IPS-15b (cell line): ENCODE measurements around the gene GRIFIN.
"Not testable (repeated sequence)": the region's sequence is repeated elsewhere in the genome, so short reads cannot be mapped to it uniquely, and the experiment has no call there.

Experiments
- H3K27me3 ChIP-seq: one replicate; pipeline ENCODE4 v1.6.1; 2013; ENCODE audit warnings: low read length; ENCODE audit not compliant: control insufficient read depth, insufficient read depth
- H3K36me3 ChIP-seq: one replicate; pipeline ENCODE4 v1.6.1; 2013; ENCODE audit warnings: low read length; ENCODE audit not compliant: control insufficient read depth, insufficient read depth
- H3K4me1 ChIP-seq: one replicate; pipeline ENCODE4 v1.6.1; 2013; ENCODE audit warnings: mild to moderate bottlenecking, low read length; ENCODE audit not compliant: control insufficient read depth, insufficient read depth
- H3K4me3 ChIP-seq: one replicate; pipeline ENCODE4 v1.5.1; 2013; ENCODE audit warnings: low read depth, low read length
- H3K9ac ChIP-seq: one replicate; pipeline ENCODE4 v1.6.1; 2013; ENCODE audit warnings: low read depth, mild to moderate bottlenecking, low read length
- H3K9me3 ChIP-seq: one replicate; pipeline ENCODE4 v1.6.1; 2013; ENCODE audit warnings: mild to moderate bottlenecking, low read length; ENCODE audit not compliant: control insufficient read depth, insufficient read depth

The GRIFIN gene

DNA sequence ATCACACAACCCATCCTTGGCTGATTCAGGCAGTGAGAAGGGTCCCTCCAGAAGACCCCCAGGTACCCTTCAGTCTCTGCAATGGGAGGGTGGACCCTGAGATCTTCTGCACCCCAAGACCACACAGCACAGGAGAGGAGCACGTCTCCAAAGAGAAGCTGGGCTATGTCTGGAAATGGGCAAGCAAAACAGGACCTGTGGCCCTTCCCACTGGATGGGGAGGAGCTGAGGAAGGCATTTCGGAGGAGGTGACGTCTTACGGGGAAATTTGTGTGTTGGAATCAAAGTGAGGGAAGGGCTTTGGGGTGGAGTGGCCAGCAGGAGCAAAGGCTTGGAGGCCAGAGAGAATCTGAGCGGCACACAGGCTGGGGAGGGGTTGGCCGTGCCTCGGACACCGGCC, 16.5 kb downstream of the GRIFIN start:
- no peaks in the 10 kb centered on the region for H3K27me3 ChIP-seq
- H3K4me3 ChIP-seq: no peak overlapping the region
- no peaks in the 10 kb centered on the region for H3K36me3 ChIP-seq
- no peaks in the 10 kb centered on the region for H3K9me3 ChIP-seq
- no peak overlapping the region for H3K9ac ChIP-seq
- H3K4me1 ChIP-seq: no peaks in the 10 kb centered on the region

DNA sequence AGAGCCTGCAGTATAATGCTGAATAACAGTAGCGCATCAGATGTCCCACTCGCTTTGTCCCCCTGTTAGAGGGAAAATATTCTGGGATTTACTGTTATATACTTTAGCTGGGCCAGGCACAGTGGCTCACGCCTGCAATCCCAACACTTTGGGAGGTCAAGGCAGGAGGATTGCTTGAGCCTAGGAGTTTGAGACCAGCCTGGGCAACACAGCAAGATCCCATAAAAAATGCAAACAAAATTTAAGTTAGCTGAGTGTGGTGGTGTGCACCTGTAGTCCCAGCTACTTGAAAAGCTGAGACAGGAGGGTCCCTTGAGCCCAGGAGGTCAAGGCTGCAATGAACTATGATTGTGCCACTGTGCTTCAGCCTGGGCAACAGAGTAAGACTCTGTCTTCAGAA, 22.3 kb downstream of the GRIFIN start:
- H3K36me3 ChIP-seq, H3K4me3 ChIP-seq, H3K9me3 ChIP-seq, H3K9ac ChIP-seq, H3K27me3 ChIP-seq, H3K4me1 ChIP-seq: not testable (repeated sequence)

DNA sequence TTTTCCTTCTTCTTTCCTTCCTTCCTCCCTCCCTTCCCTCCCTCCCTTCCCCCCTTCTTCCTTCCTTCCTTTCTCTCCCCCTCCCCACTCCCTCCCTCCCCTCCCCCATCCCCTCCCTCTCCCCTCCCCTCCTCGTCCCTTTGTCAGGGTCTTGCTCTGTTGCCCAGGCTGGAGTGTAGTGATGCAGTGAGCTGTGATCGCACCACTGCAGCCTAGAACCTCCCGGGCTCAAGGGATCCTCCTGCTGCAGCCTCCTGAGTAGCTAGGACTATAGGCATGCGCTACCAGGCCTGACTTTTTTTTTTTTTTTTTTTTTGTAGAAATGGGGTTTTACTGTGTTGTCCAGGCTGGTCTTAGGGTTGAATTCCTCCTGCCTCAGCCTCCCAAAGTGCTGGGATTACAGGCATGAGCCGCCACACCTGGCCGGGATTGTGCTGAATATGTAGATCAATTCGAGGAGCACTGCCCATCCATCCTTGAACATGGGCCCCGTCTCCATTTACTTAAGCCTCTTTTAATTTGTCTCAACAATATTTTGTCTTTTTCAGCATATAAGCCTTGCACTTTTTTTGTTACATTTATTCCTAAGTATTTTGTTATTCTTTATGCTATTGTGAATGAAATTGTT, 23.4 kb downstream of the GRIFIN start:
- Histone ChIP-seq H3K9me3 (no peaks in the 10 kb centered on the region), H3K27me3 (no peaks in the 10 kb centered on the region), H3K9ac (no peak overlapping the region), H3K4me1 (no peaks in the 10 kb centered on the region), H3K4me3 (no peak overlapping the region), H3K36me3 (no peaks in the 10 kb centered on the region)

DNA sequence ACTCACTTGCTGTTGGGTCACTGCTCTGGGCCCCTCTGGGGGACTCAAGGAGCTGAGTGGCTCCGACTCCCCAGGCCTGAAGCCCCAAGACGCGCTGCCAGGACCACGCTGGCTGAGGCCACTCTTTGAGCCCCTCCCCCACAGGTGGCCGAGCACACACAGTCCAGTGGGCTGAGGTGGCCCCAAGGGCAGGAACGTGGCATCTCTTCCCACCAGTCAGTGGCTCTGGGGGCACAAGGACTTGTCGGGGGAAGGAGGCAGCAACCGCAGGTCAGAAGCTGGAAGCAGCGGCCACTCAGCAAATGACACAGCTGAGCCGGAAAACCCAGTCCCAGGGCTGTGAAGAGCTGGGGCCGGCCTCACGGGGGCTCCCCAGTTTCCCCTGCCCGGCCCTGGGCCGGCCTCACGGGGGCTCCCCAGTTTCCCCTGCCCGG, 24.1 kb downstream of the GRIFIN start:
- Histone ChIP-seq H3K9me3 (no peaks in the 10 kb centered on the region), H3K27me3 (no peaks in the 10 kb centered on the region), H3K4me1 (no peaks in the 10 kb centered on the region), H3K4me3 (no peak overlapping the region), H3K9ac (no peak overlapping the region), H3K36me3 (no peaks in the 10 kb centered on the region)

DNA sequence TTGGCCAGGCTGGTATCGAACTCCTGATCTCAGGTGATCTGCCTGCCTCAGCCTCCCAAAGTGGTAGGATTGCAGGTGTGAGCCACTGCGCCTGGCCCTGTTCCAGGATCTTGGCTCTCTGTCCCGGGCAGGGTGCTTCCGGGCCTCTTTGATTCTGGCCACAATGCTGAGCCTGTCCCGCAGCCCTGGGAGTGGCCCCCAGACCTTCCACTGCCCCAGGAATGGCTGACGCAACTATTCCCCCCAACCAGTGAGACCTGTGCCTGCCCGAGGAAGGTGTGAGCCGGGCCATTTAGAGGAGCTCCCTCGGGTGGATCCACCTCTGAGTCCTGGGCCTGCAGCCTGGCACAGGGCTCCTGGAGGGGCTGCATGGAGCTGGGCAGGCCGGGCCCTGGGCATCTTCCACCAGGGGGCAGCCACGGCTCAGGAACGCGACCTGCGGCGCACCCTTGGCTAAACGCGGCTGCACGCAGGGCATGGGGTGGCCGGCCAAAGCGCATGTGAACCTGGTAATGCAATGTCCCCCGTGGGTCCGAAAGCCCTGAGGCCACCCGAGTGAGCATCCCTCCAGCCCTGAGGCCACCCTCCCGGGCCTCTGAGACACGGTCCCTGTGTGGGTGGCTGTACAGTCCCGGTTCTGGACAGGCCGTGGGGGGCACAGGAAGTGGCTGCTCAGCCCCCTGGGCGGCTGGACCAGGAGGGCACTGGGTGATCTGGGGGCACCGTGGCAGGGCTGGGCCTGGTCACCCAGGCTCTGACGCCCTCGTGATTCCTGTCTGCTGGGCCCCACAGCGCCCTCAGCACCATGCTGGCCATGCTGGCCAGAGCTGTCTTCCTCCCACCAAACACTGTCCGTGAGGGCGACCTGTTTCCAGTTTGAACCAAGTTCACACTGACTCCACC, 24.8 kb downstream of the GRIFIN start:
- Histone ChIP-seq H3K36me3 (no peaks in the 10 kb centered on the region), H3K4me1 (no peaks in the 10 kb centered on the region), H3K9ac (no peak overlapping the region), H3K4me3 (no peak overlapping the region), H3K9me3 (no peaks in the 10 kb centered on the region), H3K27me3 (no peaks in the 10 kb centered on the region)

DNA sequence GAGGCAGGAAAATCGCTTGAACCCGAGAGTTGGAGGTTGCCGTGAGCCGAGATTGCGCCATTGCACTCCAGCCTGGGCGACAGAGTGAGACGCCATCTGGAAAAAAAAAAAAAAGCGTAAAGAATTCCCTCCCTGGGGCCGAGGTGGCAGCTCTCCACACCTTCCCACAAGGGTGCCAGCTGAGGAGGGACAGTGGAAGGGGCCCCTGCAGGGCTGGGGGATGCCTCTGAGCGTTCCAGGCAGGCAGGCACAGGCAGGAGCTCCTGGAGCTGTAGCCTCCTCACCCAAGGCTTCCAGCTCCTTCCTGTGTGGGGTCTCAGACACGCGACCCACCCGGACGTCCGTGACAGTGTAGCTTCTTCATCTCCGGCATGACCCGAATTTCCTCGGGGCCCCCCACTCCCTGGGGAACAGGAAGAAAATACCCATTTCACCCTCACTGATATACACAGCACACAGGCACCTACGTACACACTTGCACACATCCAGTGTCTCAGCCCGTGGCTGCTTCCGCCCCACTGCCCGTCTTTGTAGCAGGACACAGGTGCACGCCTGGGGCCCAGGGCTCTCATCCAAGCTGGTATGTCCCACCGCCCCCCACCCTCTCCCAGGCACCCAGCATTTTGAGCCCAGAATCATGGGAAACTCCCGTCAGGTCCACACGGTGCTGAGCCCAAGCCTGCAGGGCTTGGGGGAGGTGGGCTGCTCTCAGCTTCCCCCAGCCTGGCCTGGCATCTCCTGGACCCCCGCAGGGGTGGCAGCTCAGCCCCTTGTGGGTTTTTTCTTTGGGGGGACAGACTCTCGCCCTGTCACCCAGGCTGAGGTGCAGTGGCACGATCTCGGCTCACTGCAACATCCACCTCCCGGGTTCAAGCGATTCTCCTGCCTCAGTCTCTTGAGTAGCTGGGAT, 25.7 kb downstream of the GRIFIN start:
- no peak overlapping the region for H3K9ac ChIP-seq
- H3K27me3 ChIP-seq: no peaks in the 10 kb centered on the region
- H3K4me3 ChIP-seq: no peak overlapping the region

DNA sequence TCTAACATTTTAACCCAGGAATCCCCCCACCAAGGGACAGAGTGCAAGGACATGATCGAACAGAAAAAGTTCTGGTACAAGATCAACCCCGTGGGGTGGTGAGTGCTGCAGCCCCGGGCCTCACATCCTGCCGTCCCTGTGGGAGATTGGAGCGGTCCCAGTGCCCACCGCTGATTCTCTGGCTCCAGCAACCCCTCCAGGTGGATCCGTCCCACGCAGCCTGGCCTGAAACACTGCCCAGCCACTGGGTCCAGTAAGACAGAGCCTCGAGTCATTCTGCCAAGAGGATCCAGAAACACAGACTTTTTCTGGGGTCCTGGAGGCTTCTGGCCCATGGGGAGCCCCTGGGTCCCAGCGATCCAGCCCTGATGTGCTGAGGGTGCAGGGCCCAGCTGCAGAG, 29.5 kb downstream of the GRIFIN start:
- Histone ChIP-seq H3K27me3 (no peaks in the 10 kb centered on the region), H3K4me1 (no peaks in the 10 kb centered on the region), H3K9ac (no peak overlapping the region), H3K36me3 (no peaks in the 10 kb centered on the region), H3K9me3 (no peaks in the 10 kb centered on the region), H3K4me3 (no peak overlapping the region)

More for the DNA sequence above, 25.7 kb downstream of the GRIFIN start:
- Histone ChIP-seq H3K9me3 (no peaks in the 10 kb centered on the region), H3K36me3 (no peaks in the 10 kb centered on the region), H3K4me1 (no peaks in the 10 kb centered on the region)

DNA sequence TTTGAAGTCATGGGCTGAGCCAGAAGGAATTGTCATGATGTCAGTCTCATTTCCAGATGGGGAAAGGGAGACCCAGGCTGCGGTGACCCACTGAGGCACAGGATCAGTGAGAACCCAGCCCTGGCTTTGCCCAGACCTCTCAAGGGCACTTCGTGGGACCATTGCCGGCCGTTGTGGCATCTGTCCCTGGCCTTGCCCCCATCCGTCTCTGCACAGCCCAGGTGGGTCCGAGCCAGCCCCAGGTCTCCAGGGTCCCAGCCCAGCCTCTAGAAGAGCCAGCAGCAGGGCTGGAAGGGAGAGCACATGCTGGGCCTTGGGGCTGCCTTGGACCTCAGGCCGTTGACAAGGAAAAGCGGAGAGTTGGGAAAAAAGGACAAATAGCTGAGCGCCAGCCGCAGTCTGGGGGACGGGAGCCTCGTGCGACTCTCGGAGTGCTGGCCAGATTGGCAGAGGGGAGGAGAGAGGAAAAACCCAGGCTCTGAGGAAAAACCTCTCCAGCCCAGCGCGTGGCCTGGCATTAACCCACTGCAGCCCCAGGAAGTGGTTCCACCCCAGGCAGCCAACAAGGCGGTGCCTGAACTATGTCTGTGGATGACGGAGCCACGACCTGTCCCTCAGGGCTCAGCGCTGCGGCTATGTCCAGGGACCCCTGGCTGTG, 30.2 kb downstream of the GRIFIN start:
- no peaks in the 10 kb centered on the region for H3K9me3 ChIP-seq

DNA sequence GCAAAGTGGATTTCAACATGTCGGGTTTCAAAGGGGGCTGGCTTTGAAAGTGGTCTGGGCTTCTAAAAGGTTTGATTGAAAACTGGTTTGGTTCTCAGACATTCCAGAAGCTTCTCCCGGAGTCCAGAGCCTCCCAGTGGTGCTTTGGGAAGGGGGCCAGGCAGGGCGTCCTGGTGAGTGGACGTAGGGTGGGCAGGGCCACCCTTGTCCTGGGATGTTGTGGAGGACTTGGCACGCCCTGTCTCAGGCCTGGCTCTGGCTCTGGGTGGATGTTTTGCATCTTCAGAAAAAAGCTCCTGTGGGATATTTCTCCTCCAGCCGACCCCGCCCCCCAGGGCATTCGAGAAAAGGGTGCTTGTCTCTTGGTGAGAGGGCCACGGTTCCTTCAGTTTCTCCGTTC, 31.2 kb downstream of the GRIFIN start:
- no peaks in the 10 kb centered on the region for H3K4me1 ChIP-seq
- no peaks in the 10 kb centered on the region for H3K9me3 ChIP-seq
- H3K9ac ChIP-seq: no peak overlapping the region
- no peaks in the 10 kb centered on the region for H3K27me3 ChIP-seq
- H3K4me3 ChIP-seq: no peak overlapping the region
- no peaks in the 10 kb centered on the region for H3K36me3 ChIP-seq

More for the DNA sequence above, 30.2 kb downstream of the GRIFIN start:
- Histone ChIP-seq H3K27me3 (no peaks in the 10 kb centered on the region), H3K9ac (no peak overlapping the region), H3K36me3 (no peaks in the 10 kb centered on the region), H3K4me1 (no peaks in the 10 kb centered on the region), H3K4me3 (no peak overlapping the region)

DNA sequence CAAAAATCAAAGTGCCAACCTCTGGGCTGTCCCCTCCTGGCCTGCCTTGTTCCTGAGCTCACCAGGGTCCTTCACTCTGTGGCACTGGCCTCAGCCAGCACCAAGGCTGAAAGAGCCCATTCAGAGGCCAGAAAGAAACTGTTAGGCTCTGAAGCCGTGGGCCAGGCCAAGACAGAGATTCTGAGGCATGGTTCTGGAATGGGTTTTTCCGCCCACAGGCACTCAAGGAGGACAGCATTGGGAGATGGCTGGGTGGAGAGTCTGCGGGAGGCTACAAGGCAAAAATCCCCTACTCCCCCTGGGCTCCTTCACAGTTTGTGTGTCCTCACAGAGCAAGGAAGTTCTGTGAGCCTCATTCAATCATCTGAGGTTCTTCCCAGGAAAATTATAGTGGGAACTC, 31.7 kb downstream of the GRIFIN start:
- Histone ChIP-seq H3K4me1 (no peaks in the 10 kb centered on the region), H3K9ac (no peak overlapping the region), H3K27me3 (no peaks in the 10 kb centered on the region), H3K9me3 (no peaks in the 10 kb centered on the region), H3K36me3 (no peaks in the 10 kb centered on the region), H3K4me3 (no peak overlapping the region)

DNA sequence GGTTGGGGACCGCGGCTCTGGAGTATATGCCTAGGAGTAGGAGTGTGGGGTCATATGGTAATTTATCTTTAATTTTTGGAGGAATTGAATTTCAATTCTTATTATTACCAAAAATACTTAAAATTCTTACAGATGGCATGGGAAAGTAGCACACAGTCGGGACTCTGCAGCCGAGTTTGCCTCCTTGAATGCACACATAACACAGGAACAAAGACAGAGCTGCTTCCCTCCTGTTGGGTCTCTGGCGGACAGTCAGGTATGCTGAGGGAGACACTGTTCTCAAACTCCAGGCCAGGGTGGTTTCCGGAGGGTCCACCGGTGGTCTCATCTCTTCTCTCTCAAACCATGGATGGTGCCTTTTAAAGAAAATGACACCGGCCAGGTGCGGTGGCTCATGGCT, 32.7 kb downstream of the GRIFIN start:
- no peaks in the 10 kb centered on the region for H3K27me3 ChIP-seq
- H3K9ac ChIP-seq: no peak overlapping the region
- no peaks in the 10 kb centered on the region for H3K9me3 ChIP-seq
- no peak overlapping the region for H3K4me3 ChIP-seq
- no peaks in the 10 kb centered on the region for H3K36me3 ChIP-seq
- H3K4me1 ChIP-seq: no peaks in the 10 kb centered on the region
